Karpas-422 (cell line): ENCODE measurements around the gene OTUB1. TPM values are rescaled to one million over a fixed set of nuclear protein-coding genes. Genes with fewer than 3 reads are reported as not detected.

Source experiments
- DNase-seq: peaks from one replicate; pipeline ENCODE4 v3.0.0-alpha.2; 2015
- H2AFZ ChIP-seq: fragments of 200-600 bp; sonication (generic); 2 replicates; pipeline ENCODE4 v1.6.1; 2014; ENCODE audit warnings: antibody characterized with exemption, low read length, mixed read lengths
- H3K27ac ChIP-seq: fragments of 200-600 bp; sonication (generic); 2 replicates; pipeline ENCODE4 v1.5.1; 2014; ENCODE audit warnings: mild to moderate bottlenecking, low read length, moderate library complexity
- H3K27me3 ChIP-seq: fragments of 200-600 bp; sonication (generic); 2 replicates; pipeline ENCODE4 v1.6.1; 2014; ENCODE audit warnings: low read length, mixed read lengths
- H3K36me3 ChIP-seq: fragments of 200-600 bp; sonication (generic); 2 replicates; pipeline ENCODE4 v1.6.1; 2014; ENCODE audit warnings: low read length, mixed read lengths; ENCODE audit not compliant: insufficient read depth
- H3K4me1 ChIP-seq: fragments of 200-600 bp; sonication (generic); 2 replicates; pipeline ENCODE4 v1.6.1; 2014; ENCODE audit warnings: mild to moderate bottlenecking, low read length, mixed read lengths
- H3K4me2 ChIP-seq: fragments of 200-600 bp; sonication (generic); 2 replicates; pipeline ENCODE4 v1.6.1; 2014; ENCODE audit warnings: low read length, low read depth, mild to moderate bottlenecking; ENCODE audit not compliant: poor library complexity, severe bottlenecking
- H3K4me3 ChIP-seq: fragments of 200-600 bp; sonication (generic); 2 replicates; pipeline ENCODE4 v1.5.1; 2014; ENCODE audit warnings: mild to moderate bottlenecking, antibody characterized with exemption, low read length, mixed read lengths
- H3K79me2 ChIP-seq: fragments of 200-600 bp; sonication (generic); 2 replicates; pipeline ENCODE4 v1.6.1; 2014; ENCODE audit warnings: mild to moderate bottlenecking, low read length, mixed read lengths
- H3K9ac ChIP-seq: fragments of 200-600 bp; sonication (generic); 2 replicates; pipeline ENCODE4 v1.6.0; 2014; ENCODE audit warnings: low read length
- H3K9me2 ChIP-seq: fragments of 200-600 bp; sonication (generic), shearing (Covaris generic); replicated peaks from 2 replicates; pipeline ENCODE4 v1.6.0; 2014; ENCODE audit warnings: mild to moderate bottlenecking, low read length, moderate library complexity; ENCODE audit not compliant: insufficient read depth
- H3K9me3 ChIP-seq: fragments of 300-700, 200-600 bp; sonication (generic); 2 replicates; pipeline ENCODE4 v1.6.1; 2014; ENCODE audit warnings: low read length, mixed read lengths
- H4K20me1 ChIP-seq: fragments of 200-600 bp; sonication (generic); 2 replicates; pipeline ENCODE4 v1.6.1; 2014; ENCODE audit warnings: mild to moderate bottlenecking, antibody characterized with exemption, low read length, low read depth; ENCODE audit not compliant: insufficient read depth
- total RNA-seq: library from RNA; depleted of rRNA; stranded (reverse); fragments of >200 nt; shearing (Covaris generic); gene quantifications from 2 replicates; pipeline ENCODE4 v1.2.3, GENCODE V29; 2014; ENCODE audit warnings: low replicate concordance

The OTUB1 gene
- total RNA-seq, 1 experiment from 2014 or later = 41.6 TPM

- Histone ChIP-seq H3K79me2 (no peaks in the 10 kb centered on the region), H3K4me1 (no peaks in the 10 kb centered on the region), H2AFZ (no peak overlapping the region), H3K27me3 (no peaks in the 10 kb centered on the region), H3K9me3 (no peaks in the 10 kb centered on the region), H3K4me2 (no peak overlapping the region), H3K4me3 (no peak overlapping the region), H3K9ac (no peak overlapping the region), H3K9me2 (no peaks in the 10 kb centered on the region), H3K27ac (no peak overlapping the region), H4K20me1 (peaks cover 6% of the 10 kb centered on the region; the same call in 1 of the 2 replicates), H3K36me3 (peaks cover 3% of the 10 kb centered on the region; the same call in 1 of the 2 replicates)
- no peak for DNase-seq
These were observed 13.2 kb downstream of the OTUB1 start for GRCh38 chr11:63999349-64000025.

DNA sequence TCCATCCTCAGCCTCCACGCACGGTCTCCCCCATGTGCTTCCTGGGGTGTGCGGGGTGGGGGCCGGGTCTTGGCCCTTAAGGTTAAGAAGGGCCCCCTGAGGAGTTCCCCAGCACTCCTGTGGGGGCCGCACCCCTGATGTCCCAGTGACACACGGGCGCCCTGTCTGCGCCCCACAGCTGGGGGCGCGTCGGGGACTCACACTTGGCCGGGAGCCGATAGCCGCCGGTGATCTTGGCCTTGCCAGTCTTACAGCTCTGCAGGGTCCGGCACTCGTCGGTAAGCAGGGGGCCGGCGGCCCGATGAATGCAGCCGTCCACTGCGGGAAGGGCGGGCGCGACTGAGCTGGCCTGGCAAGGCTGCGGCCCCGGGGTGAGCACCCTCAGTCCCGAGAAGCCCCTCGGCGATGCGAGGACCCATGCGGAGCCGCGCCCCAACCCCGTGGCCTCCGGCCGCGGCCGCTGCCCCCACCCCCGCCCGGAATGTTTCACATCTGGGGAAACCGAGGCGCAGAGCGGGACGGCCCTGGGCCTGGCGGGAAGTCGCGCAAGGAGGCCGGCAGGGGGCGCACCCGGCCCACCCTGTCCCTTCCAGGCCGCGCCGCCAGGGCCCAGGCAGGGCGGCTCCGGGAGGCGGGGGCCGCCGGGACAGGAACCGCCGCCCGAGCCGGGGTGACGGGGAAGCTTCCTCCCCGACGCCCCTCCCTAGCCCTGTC, 13.9 kb downstream of the OTUB1 start:
- H3K79me2 ChIP-seq = no peaks in the 10 kb centered on the region
- no peaks in the 10 kb centered on the region for H3K27me3 ChIP-seq
- no peak overlapping the region for H3K4me2 ChIP-seq
- peaks cover 3% of the 10 kb centered on the region; the same call in 1 of the 2 replicates for H3K36me3 ChIP-seq
- peak; percentile 55 for DNase-seq
- H3K4me1 ChIP-seq = no peaks in the 10 kb centered on the region
- no peak overlapping the region for H3K27ac ChIP-seq
- no peak overlapping the region for H3K9ac ChIP-seq
- H4K20me1 ChIP-seq = peaks cover 6% of the 10 kb centered on the region; the same call in 1 of the 2 replicates
- H3K4me3 ChIP-seq = no peak overlapping the region
- H3K9me3 ChIP-seq = no peaks in the 10 kb centered on the region
- no peaks in the 10 kb centered on the region for H3K9me2 ChIP-seq
- H2AFZ ChIP-seq = no peak overlapping the region

GRCh38 chr11:64000740-64001483, 14.7 kb downstream of the OTUB1 start:
- Histone ChIP-seq H3K9me3 (no peaks in the 10 kb centered on the region), H3K4me1 (no peaks in the 10 kb centered on the region), H3K27ac (no peak overlapping the region), H4K20me1 (peaks cover 6% of the 10 kb centered on the region; the same call in 1 of the 2 replicates), H2AFZ (no peak overlapping the region), H3K9ac (no peak overlapping the region), H3K79me2 (no peaks in the 10 kb centered on the region), H3K36me3 (peaks cover 3% of the 10 kb centered on the region; the same call in 1 of the 2 replicates), H3K9me2 (no peaks in the 10 kb centered on the region), H3K4me3 (no peak overlapping the region), H3K27me3 (no peaks in the 10 kb centered on the region), H3K4me2 (no peak overlapping the region)
- no peak for DNase-seq

DNA sequence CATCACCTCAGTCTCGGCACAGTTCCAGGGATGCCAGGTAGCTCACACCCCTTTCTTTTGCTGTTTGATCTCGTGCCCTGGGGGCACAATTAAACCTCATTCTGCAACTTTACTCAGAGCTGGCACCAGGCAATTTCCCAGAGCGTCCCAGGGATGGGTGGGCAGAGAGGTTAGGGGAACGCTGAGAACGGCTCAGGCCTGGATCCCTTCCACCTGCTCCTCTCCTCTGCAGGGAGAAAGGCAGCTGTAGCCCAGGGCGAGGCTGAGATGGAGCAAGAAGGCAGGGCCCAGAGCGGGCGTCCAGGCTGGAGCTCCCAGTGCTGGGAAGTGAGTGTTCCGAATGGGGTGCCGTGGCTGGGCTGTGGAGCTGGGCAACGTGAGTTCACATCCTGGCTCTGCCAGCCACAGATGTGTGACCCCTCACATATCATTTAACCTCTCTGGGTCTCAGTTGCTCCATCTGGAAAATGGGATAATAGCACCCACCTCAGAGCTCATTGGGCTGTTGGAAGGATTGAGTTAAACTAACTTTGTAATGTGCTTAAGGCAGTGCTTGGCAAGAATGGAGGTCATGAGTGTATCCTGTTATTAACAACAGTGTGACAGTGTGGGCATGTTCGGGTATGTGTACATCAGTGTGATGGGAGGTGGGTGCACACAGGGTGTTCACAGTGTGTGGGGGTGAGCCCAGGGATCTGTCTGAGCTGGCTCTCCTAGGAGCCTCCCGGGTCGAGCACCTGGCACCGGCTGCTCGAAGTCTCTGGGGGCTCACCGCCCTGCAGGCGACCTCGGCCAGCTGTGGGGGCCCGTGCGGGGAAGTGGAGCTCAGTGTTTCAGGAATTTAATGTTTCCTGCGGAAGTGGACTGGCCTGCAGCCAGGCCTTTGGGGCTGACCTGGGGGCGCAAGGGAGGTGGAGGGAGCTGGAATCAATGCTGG, 15.5 kb downstream of the OTUB1 start:
- no peak overlapping the region for H3K27ac ChIP-seq
- no peaks in the 10 kb centered on the region for H3K4me1 ChIP-seq
- no peak overlapping the region for H2AFZ ChIP-seq
- H4K20me1 ChIP-seq = peaks cover 6% of the 10 kb centered on the region; the same call in 1 of the 2 replicates
- H3K79me2 ChIP-seq = no peaks in the 10 kb centered on the region
- no peaks in the 10 kb centered on the region for H3K9me3 ChIP-seq
- peaks cover 3% of the 10 kb centered on the region; the same call in 1 of the 2 replicates for H3K36me3 ChIP-seq
- no peak overlapping the region for H3K9ac ChIP-seq
- no peak for DNase-seq
- no peak overlapping the region for H3K4me3 ChIP-seq
- H3K4me2 ChIP-seq = no peak overlapping the region
- no peaks in the 10 kb centered on the region for H3K9me2 ChIP-seq
- no peaks in the 10 kb centered on the region for H3K27me3 ChIP-seq

DNA sequence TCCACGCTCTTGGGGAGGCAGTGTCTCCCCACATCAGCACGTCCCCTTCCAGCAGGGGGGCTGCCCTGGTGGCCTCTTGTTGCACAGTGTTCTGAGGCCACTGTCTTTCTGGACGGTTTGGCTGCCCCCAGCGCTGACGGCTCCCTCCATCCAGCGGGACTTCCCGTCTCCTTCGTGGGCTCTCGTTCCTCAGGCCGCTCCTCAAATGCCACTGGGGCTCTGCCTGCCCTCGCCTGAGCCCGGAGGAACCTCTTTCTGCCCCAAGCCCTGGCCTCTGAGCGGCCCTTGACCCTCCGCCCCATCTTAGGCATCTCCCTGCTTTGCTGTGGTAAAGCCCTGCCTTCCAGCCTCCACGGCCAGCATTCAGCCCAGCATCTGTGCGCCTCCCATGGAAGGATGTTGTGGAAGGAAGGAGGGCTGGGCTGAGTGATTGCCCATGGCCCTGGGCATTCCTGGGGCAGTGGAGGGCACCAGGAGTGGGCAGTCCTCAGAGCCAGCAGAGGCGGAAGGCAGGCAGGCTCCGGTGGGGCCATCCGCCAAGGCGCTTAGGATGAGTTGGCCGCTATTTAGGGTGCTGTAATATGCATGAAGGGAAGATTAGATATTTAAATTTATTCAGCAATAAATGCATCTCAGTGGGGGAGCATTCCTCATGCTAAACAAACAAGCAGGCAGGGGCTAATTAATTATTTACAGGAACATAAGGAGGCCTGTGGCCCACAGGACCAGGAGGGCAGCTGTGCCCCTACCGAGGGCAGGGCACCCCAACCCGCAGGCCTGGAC, 17.8 kb downstream of the OTUB1 start:
- Histone ChIP-seq H2AFZ (no peak overlapping the region), H4K20me1 (peaks cover 9% of the 10 kb centered on the region; the same call in 1 of the 2 replicates)
- no peak for DNase-seq

DNA sequence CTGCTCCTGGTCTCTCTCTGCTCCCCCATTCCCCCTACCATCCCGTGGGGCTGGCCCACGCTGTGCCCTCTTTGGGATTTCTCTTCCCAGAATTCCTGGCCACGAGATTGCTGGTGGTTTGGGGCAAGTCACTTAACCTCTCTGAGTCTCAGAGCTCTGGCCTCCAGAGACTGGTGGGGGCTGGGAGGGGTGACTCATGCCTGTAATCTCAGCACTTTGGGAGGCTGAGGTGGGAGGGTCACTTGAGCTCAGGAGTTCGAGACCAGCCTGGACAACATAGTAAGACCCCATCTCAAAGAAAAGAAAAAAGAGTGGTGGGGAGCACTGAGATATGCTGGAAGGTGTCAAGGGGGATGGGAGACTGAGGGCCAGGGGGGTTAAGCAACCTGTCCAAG, 18.3 kb downstream of the OTUB1 start:
- Histone ChIP-seq H4K20me1 (peaks cover 9% of the 10 kb centered on the region; the same call in 1 of the 2 replicates), H3K9ac (no peak overlapping the region), H3K27me3 (no peaks in the 10 kb centered on the region), H3K79me2 (no peaks in the 10 kb centered on the region), H3K4me3 (no peak overlapping the region), H3K9me3 (no peaks in the 10 kb centered on the region), H3K36me3 (no peaks in the 10 kb centered on the region; the same call in 1 of the 2 replicates), H3K4me1 (no peaks in the 10 kb centered on the region), H3K4me2 (no peak overlapping the region), H3K9me2 (no peaks in the 10 kb centered on the region), H2AFZ (no peak overlapping the region), H3K27ac (no peak overlapping the region)
- DNase-seq = no peak

More for the DNA sequence above, 17.8 kb downstream of the OTUB1 start:
- no peaks in the 10 kb centered on the region; the same call in 1 of the 2 replicates for H3K36me3 ChIP-seq
- no peaks in the 10 kb centered on the region for H3K9me2 ChIP-seq
- no peak overlapping the region for H3K9ac ChIP-seq
- H3K4me1 ChIP-seq = no peaks in the 10 kb centered on the region
- H3K9me3 ChIP-seq = no peaks in the 10 kb centered on the region
- no peak overlapping the region for H3K4me3 ChIP-seq
- H3K27ac ChIP-seq = no peak overlapping the region
- no peaks in the 10 kb centered on the region for H3K79me2 ChIP-seq
- H3K4me2 ChIP-seq = no peak overlapping the region
- H3K27me3 ChIP-seq = no peaks in the 10 kb centered on the region

DNA sequence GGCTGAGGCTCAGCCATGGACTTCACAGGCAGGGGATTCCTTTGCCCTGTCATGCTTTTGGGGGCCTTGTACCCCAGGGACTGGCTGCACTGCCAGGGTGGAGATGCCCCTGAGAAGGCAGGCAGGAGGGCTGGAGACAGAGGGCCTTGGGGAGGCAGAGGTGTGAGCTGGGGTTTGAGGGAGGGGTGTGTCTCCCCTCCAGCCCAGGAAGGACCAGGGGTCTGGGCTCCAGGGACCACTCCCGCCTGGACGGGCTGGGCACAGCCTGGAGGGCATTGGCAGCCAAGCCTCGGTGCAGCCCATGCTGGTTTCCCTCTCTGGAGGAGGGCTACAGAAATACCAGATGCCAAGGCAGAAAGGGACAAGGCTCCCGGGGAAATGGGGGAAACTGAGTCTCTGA, 19.5 kb downstream of the OTUB1 start:
- Histone ChIP-seq H3K9me2 (no peaks in the 10 kb centered on the region), H3K4me2 (no peak overlapping the region), H3K9ac (no peak overlapping the region), H3K4me1 (no peaks in the 10 kb centered on the region), H2AFZ (no peak overlapping the region), H3K27ac (no peak overlapping the region), H4K20me1 (peaks cover 9% of the 10 kb centered on the region; the same call in 1 of the 2 replicates), H3K9me3 (no peaks in the 10 kb centered on the region), H3K36me3 (no peaks in the 10 kb centered on the region; the same call in 1 of the 2 replicates), H3K4me3 (no peak overlapping the region), H3K27me3 (no peaks in the 10 kb centered on the region), H3K79me2 (no peaks in the 10 kb centered on the region)
- no peak for DNase-seq
